ENCODE data around the gene PTPRM.

PTPRM gene

GRCh38 chr18:8163286-8163959 lies 596.3 kb downstream of the PTPRM start:
- no peak for TF ChIP-seq CTCF (IDR thresholded peaks at IDR 0.05; ENCODE audit: control extremely low read depth, extremely low read depth, low read depth, missing control alignments)
- DNase-seq (ENCODE audit: extremely low spot score): no peak
- ChIA-PET POLR2A (interaction anchor here (0.6 kb wide), 1 partner anchor 434 kb away, joined by 7 read pairs; no protein-coding TSS in a partner anchor), CTCF (no interaction called here)

GRCh38 chr18:8165095-8165494 lies 598.0 kb downstream of the PTPRM start:
- ChIA-PET CTCF (no interaction called here), POLR2A (no interaction called here)
- no peak for TF ChIP-seq CTCF (IDR thresholded peaks at IDR 0.05; ENCODE audit: control extremely low read depth, extremely low read depth, low read depth, missing control alignments)
- DNase-seq (ENCODE audit: extremely low spot score): no peak

- ChIA-PET POLR2A (no interaction called here), CTCF (no interaction called here)
- no peak for DNase-seq (ENCODE audit: extremely low spot score)
Observed at GRCh38 chr18:8167026-8167425, 599.9 kb downstream of the PTPRM start.

GRCh38 chr18:8167673-8168072 lies 600.6 kb downstream of the PTPRM start:
- CTCF ChIA-PET: no interaction called here
- DNase-seq (ENCODE audit: extremely low spot score): no peak
- POLR2A ChIA-PET: no interaction called here
- no peak for TF ChIP-seq CTCF (IDR thresholded peaks at IDR 0.05; ENCODE audit: control extremely low read depth, extremely low read depth, low read depth, missing control alignments)

More at GRCh38 chr18:8167026-8167425, 599.9 kb downstream of the PTPRM start:
- no peak for TF ChIP-seq CTCF (IDR thresholded peaks at IDR 0.05; ENCODE audit: control extremely low read depth, extremely low read depth, low read depth, missing control alignments)

- TF ChIP-seq CTCF (IDR thresholded peaks at IDR 0.05; ENCODE audit: control extremely low read depth, extremely low read depth, low read depth, missing control alignments): no peak
- ChIA-PET POLR2A (interaction anchor here (0.6 kb wide), 2 partner anchors 12 to 124 kb away, joined by 3 to 4 read pairs; no protein-coding TSS in a partner anchor), CTCF (no interaction called here)
Observed at GRCh38 chr18:8169722-8170121, 602.6 kb downstream of the PTPRM start.

GRCh38 chr18:8174771-8175170 lies 607.7 kb downstream of the PTPRM start:
- ChIA-PET CTCF (interaction anchor here (1.7 kb wide), 1 partner anchor 27 kb away, joined by 3 read pairs; no protein-coding TSS in a partner anchor), POLR2A (no interaction called here)
- TF ChIP-seq CTCF (IDR thresholded peaks at IDR 0.05; ENCODE audit: control extremely low read depth, extremely low read depth, low read depth, missing control alignments): no peak
- DNase-seq (ENCODE audit: extremely low spot score): no peak

More at GRCh38 chr18:8169722-8170121, 602.6 kb downstream of the PTPRM start:
- no peak for DNase-seq (ENCODE audit: extremely low spot score)
